ENCODE data around the gene HS2ST1.
A peak's percentile ranks its signal among the peaks of the same experiment; 100 is the strongest.

DNA sequence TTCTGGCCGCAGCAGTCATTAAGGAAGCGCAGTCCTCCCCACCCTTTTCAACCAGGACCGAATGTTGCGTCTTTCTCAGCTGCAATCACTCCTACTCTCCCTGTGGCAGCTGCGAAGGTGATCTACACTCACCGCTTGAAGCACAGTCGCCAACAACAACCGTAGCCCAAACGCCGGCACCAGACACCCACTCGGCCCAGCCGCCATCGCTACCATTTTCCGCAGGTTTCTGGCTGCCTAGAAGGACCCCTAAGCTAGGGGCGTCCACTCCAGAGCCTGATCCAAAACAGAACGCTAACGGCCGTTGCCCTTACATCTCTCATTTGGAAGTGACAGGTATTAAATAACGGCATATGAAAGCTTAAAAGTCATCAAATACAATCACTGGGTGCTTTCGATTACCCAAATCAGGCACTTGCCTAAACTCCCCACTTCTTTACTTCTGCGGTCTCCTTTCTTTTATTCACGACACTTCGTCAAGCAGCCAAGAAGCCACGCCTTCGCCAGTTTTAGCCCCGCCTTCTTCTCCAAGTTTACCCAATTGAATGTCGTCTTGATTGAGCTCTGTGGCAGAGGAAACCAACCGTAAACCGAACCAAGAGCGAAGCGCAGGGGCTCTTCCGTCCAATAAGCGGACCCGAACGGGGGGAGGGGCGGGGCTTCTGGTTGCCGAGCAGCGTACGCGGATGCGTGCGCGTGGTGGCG is 387 bp upstream of the HS2ST1 start, which contains the start of gene SELENOF:
- TF ChIP-seq, protein P1, sequence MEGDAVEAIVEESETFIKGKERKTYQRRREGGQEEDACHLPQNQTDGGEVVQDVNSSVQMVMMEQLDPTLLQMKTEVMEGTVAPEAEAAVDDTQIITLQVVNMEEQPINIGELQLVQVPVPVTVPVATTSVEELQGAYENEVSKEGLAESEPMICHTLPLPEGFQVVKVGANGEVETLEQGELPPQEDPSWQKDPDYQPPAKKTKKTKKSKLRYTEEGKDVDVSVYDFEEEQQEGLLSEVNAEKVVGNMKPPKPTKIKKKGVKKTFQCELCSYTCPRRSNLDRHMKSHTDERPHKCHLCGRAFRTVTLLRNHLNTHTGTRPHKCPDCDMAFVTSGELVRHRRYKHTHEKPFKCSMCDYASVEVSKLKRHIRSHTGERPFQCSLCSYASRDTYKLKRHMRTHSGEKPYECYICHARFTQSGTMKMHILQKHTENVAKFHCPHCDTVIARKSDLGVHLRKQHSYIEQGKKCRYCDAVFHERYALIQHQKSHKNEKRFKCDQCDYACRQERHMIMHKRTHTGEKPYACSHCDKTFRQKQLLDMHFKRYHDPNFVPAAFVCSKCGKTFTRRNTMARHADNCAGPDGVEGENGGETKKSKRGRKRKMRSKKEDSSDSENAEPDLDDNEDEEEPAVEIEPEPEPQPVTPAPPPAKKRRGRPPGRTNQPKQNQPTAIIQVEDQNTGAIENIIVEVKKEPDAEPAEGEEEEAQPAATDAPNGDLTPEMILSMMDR (IDR thresholded peaks at IDR 0.05): no peak
- TF ChIP-seq POLR2A (IDR thresholded peaks at IDR 0.05): peak; percentile 42
